DOHH2 (cell line): ENCODE results near the gene TRPC1.

Source experiments
- H3F3A ChIP-seq: fragments of 200-600 bp; sonication (generic), shearing (Covaris generic); 2 replicates; pipeline ENCODE4 v1.6.0; 2016; ENCODE audit warnings: antibody characterized with exemption, mild to moderate bottlenecking; ENCODE audit not compliant: control insufficient read depth, insufficient read depth
- H3K27ac ChIP-seq: fragments of 200-600 bp; sonication (generic); 2 replicates; pipeline ENCODE4 v1.5.1; 2014; ENCODE audit warnings: low read depth, mild to moderate bottlenecking, low read length, moderate library complexity
- H3K27me3 ChIP-seq: fragments of 200-600 bp; sonication (generic); 2 replicates; pipeline ENCODE4 v1.6.1; 2014; ENCODE audit warnings: mild to moderate bottlenecking, low read length, mixed read lengths; ENCODE audit not compliant: control insufficient read depth
- H3K36me3 ChIP-seq: fragments of 200-600 bp; sonication (generic); 2 replicates; pipeline ENCODE4 v1.6.1; 2014; ENCODE audit warnings: mild to moderate bottlenecking, low read length, moderate library complexity, mixed read lengths; ENCODE audit not compliant: control insufficient read depth
- H3K4me1 ChIP-seq: fragments of 200-600 bp; sonication (generic); 2 replicates; pipeline ENCODE4 v1.6.1; 2014; ENCODE audit warnings: mild to moderate bottlenecking, low read length, mixed read lengths; ENCODE audit not compliant: control insufficient read depth
- H3K4me2 ChIP-seq: fragments of 200-600 bp; sonication (generic); 2 replicates; pipeline ENCODE4 v1.6.0; 2014; ENCODE audit warnings: mild to moderate bottlenecking, low read length, moderate library complexity
- H3K4me3 ChIP-seq: fragments of 200-600 bp; sonication (generic); 2 replicates; pipeline ENCODE4 v1.5.1; 2014; ENCODE audit warnings: mild to moderate bottlenecking, low read length, mixed read lengths
- H3K79me2 ChIP-seq: fragments of 200-600 bp; sonication (generic); 2 replicates; pipeline ENCODE4 v1.6.1; 2014; ENCODE audit warnings: mild to moderate bottlenecking, low read length, mixed read lengths; ENCODE audit not compliant: control insufficient read depth
- H3K9me2 ChIP-seq: fragments of 200-600 bp; sonication (generic); replicated peaks from 2 replicates; pipeline ENCODE4 v1.6.1; 2014; ENCODE audit warnings: mild to moderate bottlenecking, low read length, mixed read lengths; ENCODE audit not compliant: control insufficient read depth
- H3K9me3 ChIP-seq: fragments of 200-600 bp; sonication (generic); 2 replicates; pipeline ENCODE4 v1.6.1; 2014; ENCODE audit warnings: antibody characterized with exemption, low read length, mixed read lengths; ENCODE audit not compliant: control insufficient read depth, insufficient read depth
- H4K20me1 ChIP-seq: fragments of 200-600 bp; sonication (generic); 2 replicates; pipeline ENCODE4 v1.6.0; 2014; ENCODE audit warnings: low read depth, mild to moderate bottlenecking, antibody characterized with exemption, low read length, moderate library complexity; ENCODE audit not compliant: control insufficient read depth, insufficient read depth
- EZH2phosphoT487 ChIP-seq: fragments of 200-600 bp; sonication (generic); IDR thresholded peaks from 2 replicates; pipeline ENCODE4 v1.6.1; 2017; ENCODE audit warnings: borderline replicate concordance, mild to moderate bottlenecking, antibody characterized with exemption, low read length, moderate library complexity, mixed read lengths
- TF ChIP-seq, protein P1 (sequence below): fragments of 200-600 bp; sonication (generic); IDR thresholded peaks from one replicate; pipeline ENCODE4 v1.5.1; 2014; ENCODE audit warnings: antibody characterized with exemption, mild to moderate bottlenecking, low read depth, low read length; ENCODE audit not compliant: poor library complexity, severe bottlenecking

Gene TRPC1

DNA sequence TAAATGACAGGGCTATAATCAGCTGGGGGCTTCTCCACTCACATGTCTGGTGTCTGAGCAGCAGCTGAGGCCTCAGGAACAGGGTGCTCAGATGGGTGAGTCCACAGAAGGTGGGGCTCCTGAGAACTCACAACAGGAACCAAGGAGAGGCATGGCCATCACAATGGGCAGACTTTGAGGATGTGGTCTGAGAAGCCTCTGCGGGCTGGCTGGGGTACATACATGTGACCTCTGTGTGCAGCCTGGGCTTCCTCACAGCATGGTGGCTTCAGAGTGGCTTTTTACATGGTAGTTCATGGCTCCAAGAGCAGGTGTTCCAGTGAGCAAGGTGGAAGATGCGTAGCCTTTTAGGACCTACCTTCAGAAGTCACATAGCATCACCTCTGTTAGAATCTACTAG lies 58.8 kb downstream of the TRPC1 start:
- Histone ChIP-seq H3K4me2 (no peak overlapping the region), H3K9me3 (no peaks in the 10 kb centered on the region), H3K27ac (no peak overlapping the region), H3K36me3 (no peaks in the 10 kb centered on the region), H3K27me3 (no peaks in the 10 kb centered on the region), H3K79me2 (no peaks in the 10 kb centered on the region), H3K9me2 (no peaks in the 10 kb centered on the region), H3K4me3 (no peak overlapping the region), H3F3A (no peaks in the 10 kb centered on the region), H3K4me1 (no peaks in the 10 kb centered on the region), H4K20me1 (no peaks in the 10 kb centered on the region)
- TF ChIP-seq, protein P1, sequence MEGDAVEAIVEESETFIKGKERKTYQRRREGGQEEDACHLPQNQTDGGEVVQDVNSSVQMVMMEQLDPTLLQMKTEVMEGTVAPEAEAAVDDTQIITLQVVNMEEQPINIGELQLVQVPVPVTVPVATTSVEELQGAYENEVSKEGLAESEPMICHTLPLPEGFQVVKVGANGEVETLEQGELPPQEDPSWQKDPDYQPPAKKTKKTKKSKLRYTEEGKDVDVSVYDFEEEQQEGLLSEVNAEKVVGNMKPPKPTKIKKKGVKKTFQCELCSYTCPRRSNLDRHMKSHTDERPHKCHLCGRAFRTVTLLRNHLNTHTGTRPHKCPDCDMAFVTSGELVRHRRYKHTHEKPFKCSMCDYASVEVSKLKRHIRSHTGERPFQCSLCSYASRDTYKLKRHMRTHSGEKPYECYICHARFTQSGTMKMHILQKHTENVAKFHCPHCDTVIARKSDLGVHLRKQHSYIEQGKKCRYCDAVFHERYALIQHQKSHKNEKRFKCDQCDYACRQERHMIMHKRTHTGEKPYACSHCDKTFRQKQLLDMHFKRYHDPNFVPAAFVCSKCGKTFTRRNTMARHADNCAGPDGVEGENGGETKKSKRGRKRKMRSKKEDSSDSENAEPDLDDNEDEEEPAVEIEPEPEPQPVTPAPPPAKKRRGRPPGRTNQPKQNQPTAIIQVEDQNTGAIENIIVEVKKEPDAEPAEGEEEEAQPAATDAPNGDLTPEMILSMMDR, result no peak
- no peak for TF ChIP-seq EZH2phosphoT487

DNA sequence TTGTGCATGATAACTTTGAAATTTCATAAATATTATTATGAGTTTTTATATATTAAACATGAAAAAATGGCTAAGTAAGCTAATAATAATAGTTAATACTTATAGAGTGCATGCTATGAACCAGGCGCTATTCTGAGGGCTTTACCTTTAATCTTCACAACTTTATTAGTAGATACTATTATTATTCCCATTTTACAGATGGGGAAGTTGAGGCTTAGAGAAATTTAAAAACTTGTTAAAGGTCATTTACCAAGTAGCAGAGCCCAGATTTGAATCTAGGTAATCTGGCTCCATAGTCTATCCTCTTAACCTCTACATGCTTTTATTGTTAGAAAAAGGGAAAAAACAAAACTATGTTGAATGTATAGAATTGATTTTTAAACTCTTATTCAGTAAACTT lies 60.4 kb downstream of the TRPC1 start:
- no peak for TF ChIP-seq EZH2phosphoT487
- TF ChIP-seq, protein P1, result no peak
- H3K27ac ChIP-seq, result no peak overlapping the region
- H4K20me1 ChIP-seq, result no peaks in the 10 kb centered on the region
- no peaks in the 10 kb centered on the region for H3K36me3 ChIP-seq
- no peaks in the 10 kb centered on the region for H3K4me1 ChIP-seq
- H3K9me3 ChIP-seq, result no peaks in the 10 kb centered on the region
- no peak overlapping the region for H3K4me3 ChIP-seq
- H3F3A ChIP-seq, result no peaks in the 10 kb centered on the region
- no peaks in the 10 kb centered on the region for H3K27me3 ChIP-seq
- no peaks in the 10 kb centered on the region for H3K79me2 ChIP-seq
- no peaks in the 10 kb centered on the region for H3K9me2 ChIP-seq
- H3K4me2 ChIP-seq, result no peak overlapping the region

DNA sequence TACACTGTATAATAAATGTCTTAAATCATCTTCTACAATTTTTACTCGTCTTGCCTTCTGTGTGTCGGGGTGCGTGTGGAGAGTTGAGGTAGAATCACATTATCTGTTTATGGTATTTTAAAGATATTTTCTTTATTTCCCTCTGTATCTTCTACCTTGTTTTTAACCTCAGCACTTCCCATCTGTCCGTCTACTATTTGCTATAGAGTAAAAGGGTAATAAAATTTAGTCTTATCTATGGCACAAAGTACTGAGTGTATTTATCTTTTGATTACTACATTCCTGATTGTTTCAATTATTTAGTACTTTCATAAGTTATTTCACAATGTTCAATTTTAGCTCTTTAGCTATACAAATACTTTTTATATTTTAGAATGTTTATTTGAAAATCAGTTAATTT lies 62.2 kb downstream of the TRPC1 start:
- Histone ChIP-seq H4K20me1 (no peaks in the 10 kb centered on the region), H3K4me3 (no peak overlapping the region), H3F3A (no peaks in the 10 kb centered on the region), H3K27me3 (no peaks in the 10 kb centered on the region), H3K9me3 (no peaks in the 10 kb centered on the region), H3K4me1 (no peaks in the 10 kb centered on the region), H3K36me3 (no peaks in the 10 kb centered on the region), H3K9me2 (no peaks in the 10 kb centered on the region), H3K27ac (no peak overlapping the region), H3K4me2 (no peak overlapping the region), H3K79me2 (no peaks in the 10 kb centered on the region)
- TF ChIP-seq, protein P1, result no peak
- TF ChIP-seq EZH2phosphoT487, result no peak

DNA sequence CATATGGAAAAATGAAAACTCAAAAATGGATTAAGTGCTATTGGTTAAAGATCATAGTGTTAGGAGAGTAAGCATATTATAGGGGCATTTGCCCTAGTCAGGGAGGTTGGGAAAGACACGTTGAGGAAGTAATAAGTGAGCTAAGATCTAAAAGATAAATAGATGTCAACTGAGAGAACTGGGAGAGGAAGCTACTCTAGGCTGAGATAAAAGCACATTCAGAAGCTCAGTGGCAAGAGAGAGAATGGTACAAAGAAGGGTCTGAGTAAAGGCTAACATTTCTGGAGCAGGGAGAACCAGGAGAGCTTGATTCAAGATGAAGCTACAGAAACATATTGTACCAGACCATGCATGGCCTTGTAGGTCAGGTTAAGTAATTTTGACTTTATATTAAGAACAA lies 63.9 kb downstream of the TRPC1 start:
- Histone ChIP-seq H3K9me3 (no peaks in the 10 kb centered on the region), H4K20me1 (no peaks in the 10 kb centered on the region), H3K9me2 (no peaks in the 10 kb centered on the region), H3K27ac (no peak overlapping the region), H3K4me3 (no peak overlapping the region), H3F3A (no peaks in the 10 kb centered on the region), H3K36me3 (no peaks in the 10 kb centered on the region), H3K27me3 (no peaks in the 10 kb centered on the region), H3K4me2 (no peak overlapping the region), H3K79me2 (no peaks in the 10 kb centered on the region), H3K4me1 (no peaks in the 10 kb centered on the region)
- no peak for TF ChIP-seq EZH2phosphoT487
- TF ChIP-seq, protein P1, result no peak
